PC-9 (cell line): ENCODE data around the gene POLG.

Experiments
- CTCF ChIP-seq: fragments of 200-600 bp; sonication (generic); conservative IDR thresholded peaks from 2 replicates; pipeline ENCODE4 v1.6.1; 2017; ENCODE audit warnings: mixed run types, antibody characterized with exemption, mild to moderate bottlenecking, moderate library complexity
- EZH2 ChIP-seq: fragments of 200-600 bp; sonication (generic); IDR thresholded peaks from 2 replicates; pipeline ENCODE4 v1.8.0; 2017; ENCODE audit warnings: antibody characterized with exemption, low read depth

GRCh38 chr15:89334510-89335297 lies at the start of gene POLG:
- no peak for TF ChIP-seq CTCF
- no peak for TF ChIP-seq EZH2
